ENCODE results near the gene CHAD. TPM values are rescaled to one million over a fixed set of nuclear protein-coding genes. Genes with fewer than 3 reads are reported as not detected.

The CHAD gene
- total and polyA plus RNA-seq, 2 of the 4 experiments (the other 2 are of a cell fraction): 0.03 TPM; not detected in 1

DNA sequence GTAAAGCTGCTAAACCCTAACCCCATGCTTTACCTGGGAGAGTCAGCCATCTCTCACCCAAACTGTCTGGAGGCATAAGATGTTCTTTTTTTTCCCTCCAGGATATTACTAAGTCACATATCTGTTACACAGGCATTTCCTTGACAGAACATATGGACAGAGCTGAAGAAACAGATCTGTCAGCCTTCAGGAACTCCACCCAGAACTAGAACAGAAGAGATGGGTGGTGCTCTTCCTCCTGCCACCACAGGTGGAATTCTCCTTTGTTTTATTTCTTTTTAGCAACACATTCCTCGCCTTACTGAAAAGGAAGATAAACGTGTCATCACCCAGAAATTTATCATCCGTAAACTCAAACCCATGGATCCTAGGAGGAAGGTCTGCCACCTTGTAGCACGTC lies 48.3 kb upstream of the CHAD start:
- Histone ChIP-seq H2BK5ac (ENCODE audit: low read depth, low read length, poor library complexity, severe bottlenecking) (no peak overlapping the region), H3K4ac (ENCODE audit: low read depth, low read length) (no peak overlapping the region), H4K5ac (ENCODE audit: low read depth, low read length) (no peak overlapping the region), H2BK15ac (ENCODE audit: low read depth, low read length) (no peak overlapping the region), H3K4me1 (ENCODE audit: control insufficient read depth, insufficient read depth, low read length) (peaks cover 2% of the 10 kb centered on the region), H3K27ac (ENCODE audit: insufficient read depth, low read length) (no peak overlapping the region), H2BK120ac (ENCODE audit: low read depth, low read length) (no peak overlapping the region), H3K9ac (ENCODE audit: low read depth, low read length) (no peak overlapping the region), H3K79me1 (ENCODE audit: low read depth in 1 of 2, low read length in 2 of 2) (no peaks in the 10 kb centered on the region), H3K18ac (ENCODE audit: low read depth, low read length) (no peak overlapping the region), H3K36me3 (ENCODE audit: control insufficient read depth, insufficient read depth, low read length) (no peaks in the 10 kb centered on the region), H3K4me3 (ENCODE audit: insufficient read depth, low read depth, low read length) (no peak overlapping the region), H3K27me3 (ENCODE audit: control insufficient read depth, insufficient read depth, low read length) (peaks cover 10% of the 10 kb centered on the region), H3K4me2 (ENCODE audit: low read depth, low read length) (no peak overlapping the region), H2AK5ac (ENCODE audit: low read depth, low read length) (no peak overlapping the region), H3K9me3 (ENCODE audit: control insufficient read depth, insufficient read depth, low read length) (no peaks in the 10 kb centered on the region), H4K8ac (ENCODE audit: low read depth in 2 of 2, low read length in 2 of 2) (no peak overlapping the region), H4K91ac (ENCODE audit: insufficient read depth, low read depth, low read length) (no peak overlapping the region), H2AFZ (replicated peaks; ENCODE audit: low read length, poor library complexity) (no peak overlapping the region), H2BK20ac (ENCODE audit: low read depth, low read length) (no peak overlapping the region), H3K56ac (ENCODE audit: extremely low read depth, insufficient read depth, low read length) (no peak overlapping the region), H2AK9ac (replicated peaks; ENCODE audit: low read depth, low read length, poor library complexity) (no peak overlapping the region), H4K20me1 (ENCODE audit: insufficient read depth, low read length) (no peaks in the 10 kb centered on the region), H3K9me1 (ENCODE audit: insufficient read depth, low read length) (no peaks in the 10 kb centered on the region), H3K14ac (replicated peaks; ENCODE audit: low read depth, low read length) (no peak overlapping the region), H3K23ac (ENCODE audit: low read depth, low read length) (no peak overlapping the region)
- intact Hi-C loops (cut with micrococcal nuclease): no loop called here
- ChIA-PET CTCF (no interaction called here), POLR2A (ENCODE audit: unreplicated experiment) (no interaction called here)
- WGBS, 2 experiments (ENCODE audit: extremely low coverage in 2 of 2, insufficient read length in 1 of 2): no CpG with 5 or more reads among the region's 4 CpGs
- in situ Hi-C loops (cut with MboI; ENCODE audit: low sequenced_read_pairs): no loop called here
- dilution Hi-C loops (cut with HindIII; ENCODE audit: low sequenced_read_pairs, unreplicated experiment): no loop called here
- TF ChIP-seq RCOR1 (IDR thresholded peaks at IDR 0.05; ENCODE audit: insufficient replicate concordance, low read length) (no peak), MAFK (IDR thresholded peaks at IDR 0.05; ENCODE audit: low read depth, low read length) (no peak), CHD1 (IDR thresholded peaks at IDR 0.05; ENCODE audit: low read depth, low read length) (no peak), SMC3 (IDR thresholded peaks at IDR 0.05; ENCODE audit: low read depth, low read length) (no peak), MAZ (IDR thresholded peaks at IDR 0.05; ENCODE audit: borderline replicate concordance, low read depth, low read length) (no peak), FOS (IDR thresholded peaks at IDR 0.05; ENCODE audit: low read depth, low read length) (no peak), RFX5 (IDR thresholded peaks at IDR 0.05; ENCODE audit: low read depth, low read length) (no peak), CEBPB (IDR thresholded peaks at IDR 0.05; ENCODE audit: low read depth, low read length) (no peak)
- TF ChIP-seq, protein P1, sequence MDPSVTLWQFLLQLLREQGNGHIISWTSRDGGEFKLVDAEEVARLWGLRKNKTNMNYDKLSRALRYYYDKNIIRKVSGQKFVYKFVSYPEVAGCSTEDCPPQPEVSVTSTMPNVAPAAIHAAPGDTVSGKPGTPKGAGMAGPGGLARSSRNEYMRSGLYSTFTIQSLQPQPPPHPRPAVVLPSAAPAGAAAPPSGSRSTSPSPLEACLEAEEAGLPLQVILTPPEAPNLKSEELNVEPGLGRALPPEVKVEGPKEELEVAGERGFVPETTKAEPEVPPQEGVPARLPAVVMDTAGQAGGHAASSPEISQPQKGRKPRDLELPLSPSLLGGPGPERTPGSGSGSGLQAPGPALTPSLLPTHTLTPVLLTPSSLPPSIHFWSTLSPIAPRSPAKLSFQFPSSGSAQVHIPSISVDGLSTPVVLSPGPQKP (IDR thresholded peaks at IDR 0.05; ENCODE audit: borderline replicate concordance, low read depth, low read length): no peak
- TF ChIP-seq, protein P2, sequence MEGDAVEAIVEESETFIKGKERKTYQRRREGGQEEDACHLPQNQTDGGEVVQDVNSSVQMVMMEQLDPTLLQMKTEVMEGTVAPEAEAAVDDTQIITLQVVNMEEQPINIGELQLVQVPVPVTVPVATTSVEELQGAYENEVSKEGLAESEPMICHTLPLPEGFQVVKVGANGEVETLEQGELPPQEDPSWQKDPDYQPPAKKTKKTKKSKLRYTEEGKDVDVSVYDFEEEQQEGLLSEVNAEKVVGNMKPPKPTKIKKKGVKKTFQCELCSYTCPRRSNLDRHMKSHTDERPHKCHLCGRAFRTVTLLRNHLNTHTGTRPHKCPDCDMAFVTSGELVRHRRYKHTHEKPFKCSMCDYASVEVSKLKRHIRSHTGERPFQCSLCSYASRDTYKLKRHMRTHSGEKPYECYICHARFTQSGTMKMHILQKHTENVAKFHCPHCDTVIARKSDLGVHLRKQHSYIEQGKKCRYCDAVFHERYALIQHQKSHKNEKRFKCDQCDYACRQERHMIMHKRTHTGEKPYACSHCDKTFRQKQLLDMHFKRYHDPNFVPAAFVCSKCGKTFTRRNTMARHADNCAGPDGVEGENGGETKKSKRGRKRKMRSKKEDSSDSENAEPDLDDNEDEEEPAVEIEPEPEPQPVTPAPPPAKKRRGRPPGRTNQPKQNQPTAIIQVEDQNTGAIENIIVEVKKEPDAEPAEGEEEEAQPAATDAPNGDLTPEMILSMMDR (conservative IDR thresholded peaks at IDR 0.05; ENCODE audit: low read depth, low read length): no peak
- TF ChIP-seq, protein P3, sequence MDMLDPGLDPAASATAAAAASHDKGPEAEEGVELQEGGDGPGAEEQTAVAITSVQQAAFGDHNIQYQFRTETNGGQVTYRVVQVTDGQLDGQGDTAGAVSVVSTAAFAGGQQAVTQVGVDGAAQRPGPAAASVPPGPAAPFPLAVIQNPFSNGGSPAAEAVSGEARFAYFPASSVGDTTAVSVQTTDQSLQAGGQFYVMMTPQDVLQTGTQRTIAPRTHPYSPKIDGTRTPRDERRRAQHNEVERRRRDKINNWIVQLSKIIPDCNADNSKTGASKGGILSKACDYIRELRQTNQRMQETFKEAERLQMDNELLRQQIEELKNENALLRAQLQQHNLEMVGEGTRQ (IDR thresholded peaks at IDR 0.05; ENCODE audit: low read depth, low read length): no peak
- ATAC-seq (ENCODE audit: low read depth): no peak
- BruUV-seq (replicated peaks): no TSS peak
- DNase-seq: no peak
